HG03280 (cell line): ENCODE results near the gene C17orf100.

Experiments
- ATAC-seq: cut with Tn5 transposase; IDR thresholded peaks from one replicate; pipeline ENCODE4 v1.9.1; 2021; ENCODE audit warnings: mild to moderate bottlenecking, moderate library complexity; ENCODE audit not compliant: unreplicated experiment

Gene C17orf100

DNA sequence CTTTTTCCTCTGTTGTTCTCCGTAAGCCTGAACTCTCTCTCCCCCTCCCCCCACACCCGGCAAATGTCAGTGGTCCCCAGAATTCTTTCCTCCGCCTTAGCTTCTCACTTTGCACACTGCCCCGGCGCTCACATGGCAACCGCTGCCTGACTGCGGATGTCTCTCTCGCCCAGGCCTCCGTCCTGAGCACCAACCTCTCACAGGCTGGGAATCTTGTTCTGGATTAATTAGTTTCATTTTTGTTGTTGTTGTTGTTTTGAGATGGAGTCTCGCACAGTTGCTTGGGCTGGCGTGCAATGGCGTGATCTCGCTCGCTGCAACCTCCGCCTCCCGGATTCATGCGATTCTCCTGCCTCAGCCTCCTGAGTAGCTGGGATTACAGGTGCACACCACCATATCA is 16.7 kb downstream of the C17orf100 start:
- ATAC-seq: no peak

DNA sequence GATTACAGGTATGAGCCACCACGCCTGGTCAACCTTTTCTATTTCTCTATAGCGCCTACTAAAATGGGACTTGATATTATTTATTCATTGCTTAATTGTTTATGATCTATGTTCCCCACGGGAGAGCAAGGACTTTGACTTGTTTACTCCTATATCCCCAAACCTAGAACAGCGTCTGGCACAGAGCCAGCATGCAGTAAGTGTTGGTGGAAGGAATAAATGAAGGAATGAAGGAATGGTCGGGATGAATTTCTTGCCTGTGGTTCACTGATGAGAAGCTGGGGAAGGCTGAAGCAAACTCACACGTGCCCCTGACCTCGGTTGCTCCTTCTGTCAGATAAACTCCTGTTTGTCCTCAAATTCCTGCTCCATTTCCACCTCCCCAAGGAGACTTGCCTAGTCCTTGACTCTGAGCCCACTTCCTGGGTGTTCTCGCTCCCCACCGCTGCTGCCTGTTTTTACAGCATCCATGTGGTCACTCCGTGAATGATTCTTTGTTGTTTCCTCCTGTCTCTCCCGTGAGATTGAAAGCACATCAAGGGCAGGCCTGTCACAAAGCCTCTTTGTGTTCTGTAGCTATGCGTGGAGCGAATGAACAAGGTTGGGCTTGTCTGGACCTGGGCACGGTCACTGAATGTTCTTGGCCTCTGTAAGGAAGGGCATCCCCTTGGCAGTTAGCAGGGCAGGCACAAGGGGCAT is 17.3 kb downstream of the C17orf100 start:
- ATAC-seq: no peak

DNA sequence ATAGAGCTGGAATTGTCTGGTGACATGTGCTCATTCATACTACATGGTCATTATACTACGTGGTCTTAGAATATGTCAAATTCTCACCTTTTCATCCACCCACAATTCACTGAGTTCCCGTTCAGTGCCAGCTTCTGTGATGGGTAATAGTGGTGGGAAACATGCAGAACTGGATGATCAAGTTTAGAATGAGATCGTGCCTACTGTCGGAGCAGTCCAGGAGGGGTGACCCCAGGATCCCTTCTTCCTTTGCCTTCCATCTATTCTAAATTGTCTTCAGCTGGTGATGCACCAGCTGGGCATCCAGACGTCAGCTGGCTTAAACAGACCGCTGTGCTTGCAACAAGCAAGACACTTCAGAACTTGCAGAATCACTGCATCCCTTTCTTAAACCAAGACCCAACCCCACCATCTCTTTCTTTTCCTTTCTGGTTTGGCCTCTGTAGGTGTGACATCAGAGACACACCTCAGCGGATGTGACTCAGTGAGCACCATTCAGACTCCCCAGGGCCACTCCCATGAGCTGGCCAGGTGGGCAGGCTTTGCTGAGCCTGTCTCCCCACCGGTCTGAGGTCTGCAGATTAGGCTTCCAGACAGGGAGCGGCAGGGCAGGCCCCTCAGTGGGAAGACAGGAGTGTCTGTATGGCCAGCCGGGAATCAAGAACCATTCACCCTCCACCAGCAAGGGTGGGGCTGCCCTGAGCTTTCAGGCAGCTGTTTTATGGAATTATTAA is 18.1 kb downstream of the C17orf100 start:
- ATAC-seq: no peak

DNA sequence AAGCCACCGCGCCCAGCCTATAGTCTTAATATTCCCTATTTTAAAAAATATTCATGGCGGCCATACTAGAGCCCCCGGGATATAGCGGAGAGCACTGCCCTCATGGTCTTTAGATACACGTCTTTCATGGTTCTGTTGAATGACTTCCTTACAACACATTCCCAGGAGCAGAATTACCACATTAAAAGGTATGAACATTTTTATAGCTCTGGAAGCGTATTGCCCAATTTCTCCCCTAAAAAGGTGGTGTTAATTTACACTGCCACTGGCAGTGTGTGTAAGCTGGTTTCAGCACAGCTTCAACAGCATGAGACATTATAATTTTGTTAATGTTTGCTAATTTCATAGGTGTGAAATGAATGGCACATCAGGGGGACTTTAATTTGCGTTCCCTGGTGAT is 19.0 kb downstream of the C17orf100 start:
- ATAC-seq: no peak

DNA sequence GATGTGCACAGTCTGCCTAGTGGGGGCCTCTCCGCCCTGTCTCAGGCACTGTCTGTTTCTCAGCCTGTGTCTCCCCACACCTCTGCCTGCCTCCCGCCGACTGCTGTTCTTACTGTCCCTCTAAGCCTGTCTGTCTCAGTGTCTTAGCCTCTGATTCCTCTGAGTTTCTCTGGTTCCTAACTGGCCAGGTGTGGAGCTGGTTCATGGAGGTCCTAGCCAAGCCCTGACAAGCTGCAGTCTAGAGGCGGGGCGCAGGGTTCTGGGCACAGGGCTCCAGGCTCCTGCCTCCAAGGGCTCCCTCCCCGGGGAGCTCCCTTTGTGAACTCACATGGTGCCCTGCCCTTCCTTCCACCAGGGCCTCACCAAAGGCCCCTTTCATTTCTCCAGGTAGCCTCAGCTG is 19.4 kb downstream of the C17orf100 start:
- ATAC-seq: no peak

DNA sequence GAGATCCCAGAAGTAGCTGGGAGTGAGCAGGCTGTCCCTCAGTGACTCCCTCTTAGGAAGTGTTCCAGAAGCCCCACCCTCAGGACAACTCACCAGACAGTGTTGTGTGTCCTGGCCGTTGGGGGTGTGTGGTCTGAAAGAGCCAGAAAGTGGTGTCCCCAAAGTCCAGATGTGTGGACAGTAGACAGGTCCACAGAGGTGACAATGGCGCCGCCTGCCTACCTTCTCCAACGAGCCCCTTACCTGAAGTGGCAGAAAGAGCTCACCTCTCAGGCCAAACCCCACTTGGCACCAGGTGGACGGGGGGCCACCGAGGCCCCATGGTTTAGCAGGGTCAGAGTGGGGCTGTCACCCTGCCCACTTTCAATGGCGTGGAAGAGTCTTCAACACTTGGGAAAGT is 19.9 kb downstream of the C17orf100 start:
- ATAC-seq: no peak

DNA sequence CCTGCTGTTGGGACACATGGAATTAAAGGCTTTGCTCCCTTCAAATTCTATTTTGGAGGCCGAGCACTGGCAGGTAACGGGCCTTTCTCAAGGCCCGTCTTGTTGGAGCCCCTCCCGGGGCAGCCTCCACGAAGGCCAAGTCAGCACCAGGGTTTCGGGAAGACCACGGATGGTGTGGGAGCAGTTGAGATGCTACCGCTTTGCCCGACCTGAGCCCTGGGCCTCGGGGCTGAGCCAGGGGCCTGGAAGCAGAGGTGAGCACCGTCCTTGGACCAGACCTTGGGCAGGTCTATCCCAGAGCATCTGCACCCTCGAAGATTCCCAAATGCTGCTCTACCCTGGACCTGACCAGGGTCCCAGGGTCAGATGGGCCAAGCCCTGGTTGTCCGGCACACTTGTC is 23.0 kb downstream of the C17orf100 start:
- ATAC-seq: no peak

DNA sequence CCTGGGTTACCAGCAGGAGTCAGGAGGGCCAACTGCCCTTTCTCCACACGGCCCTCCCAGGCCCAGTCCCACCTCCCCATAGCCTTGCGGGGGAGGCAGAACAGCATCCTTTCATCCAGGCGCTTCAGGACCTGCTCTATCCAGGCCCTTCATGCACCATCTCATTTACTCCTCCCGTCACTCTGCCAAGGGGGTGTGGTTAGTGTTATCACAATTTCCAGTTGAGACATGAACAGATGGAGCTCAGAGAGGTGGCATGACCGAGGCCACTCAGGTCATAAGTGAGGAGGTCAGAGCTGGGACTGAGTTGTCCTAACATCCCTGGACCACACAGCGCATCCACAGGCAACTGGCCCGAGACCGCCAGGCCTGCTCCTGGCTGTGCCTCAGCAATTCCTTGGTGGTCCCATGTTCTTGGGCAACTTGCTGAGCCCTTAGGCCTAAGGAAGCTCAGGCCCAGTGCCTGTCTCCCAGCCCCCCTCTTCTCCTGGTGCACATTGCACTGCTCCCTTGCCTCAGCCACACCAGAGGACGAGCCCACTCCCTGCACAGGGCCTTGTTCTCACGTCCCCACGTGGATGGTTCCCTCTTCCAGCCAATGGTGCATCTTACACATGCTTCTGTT is 23.8 kb downstream of the C17orf100 start:
- no peak for ATAC-seq

DNA sequence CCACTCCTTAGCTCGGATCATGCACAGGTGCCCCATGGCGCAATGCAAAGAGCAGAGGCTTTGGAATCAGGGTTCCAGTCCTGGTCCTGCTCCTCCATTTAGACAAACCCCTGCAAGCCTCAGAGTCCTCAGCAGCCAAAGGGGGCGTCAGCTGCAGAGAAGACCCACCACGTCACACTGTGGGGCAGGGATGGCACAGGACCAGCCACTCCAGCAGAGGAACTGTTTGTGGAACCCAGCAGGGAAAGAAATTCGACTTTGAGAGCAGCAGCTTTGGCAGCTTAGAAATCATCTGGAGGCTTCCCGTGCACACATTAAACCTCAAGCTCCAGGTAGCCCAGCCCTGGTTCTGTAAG is 25.2 kb downstream of the C17orf100 start:
- no peak for ATAC-seq

DNA sequence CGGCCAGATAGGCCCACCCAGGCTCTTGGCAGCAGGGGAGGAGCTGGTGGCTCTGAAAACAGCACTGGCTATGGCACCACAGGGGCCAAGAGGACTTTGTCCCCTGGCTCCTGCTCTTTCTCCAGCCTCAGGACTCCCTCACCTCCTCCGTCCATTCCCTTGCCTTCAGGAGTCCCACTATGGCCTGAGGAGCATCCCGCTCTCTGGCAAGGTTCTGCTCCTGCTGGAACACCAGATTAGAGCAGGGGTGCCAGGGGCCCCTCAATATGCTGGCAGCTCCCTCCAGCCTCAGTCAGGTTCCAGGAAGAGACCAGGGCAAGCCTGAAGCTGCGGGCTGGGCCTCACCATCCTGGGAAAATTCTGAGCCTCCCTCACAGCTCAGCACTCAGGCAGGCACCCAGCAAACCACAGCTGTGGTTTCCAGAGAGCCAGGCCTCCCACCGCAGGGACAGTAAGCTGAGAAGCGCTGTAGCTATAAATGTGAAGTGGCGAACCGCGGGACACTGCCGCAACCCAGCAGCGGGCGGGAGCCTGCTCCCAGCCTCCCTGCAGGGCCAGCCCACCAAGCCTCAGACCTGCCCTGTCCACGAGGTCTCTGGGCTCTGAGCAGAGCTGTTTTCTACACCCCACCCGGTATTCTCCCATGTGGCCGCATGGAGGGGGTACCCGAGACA is 25.7 kb downstream of the C17orf100 start:
- no peak for ATAC-seq

DNA sequence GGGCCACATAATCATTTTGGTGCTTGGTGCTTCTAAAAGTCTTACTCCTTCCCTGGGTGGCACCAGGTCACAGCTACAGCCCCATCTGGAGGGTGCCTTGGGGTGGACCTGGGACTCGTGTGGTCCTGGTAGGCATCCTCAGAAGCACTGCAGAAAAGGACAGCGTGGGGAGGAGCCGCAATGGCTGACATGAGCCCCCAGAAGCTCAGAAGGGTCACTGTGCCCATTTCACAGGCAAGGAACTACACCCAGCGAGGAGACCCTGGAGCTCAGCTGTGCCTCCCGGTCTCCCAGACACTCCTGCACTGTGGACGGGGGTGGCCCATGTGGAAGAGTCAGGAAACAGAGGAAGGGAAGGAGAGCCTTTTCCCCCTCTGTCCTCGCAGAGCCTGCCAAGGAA is 26.4 kb downstream of the C17orf100 start:
- no peak for ATAC-seq

DNA sequence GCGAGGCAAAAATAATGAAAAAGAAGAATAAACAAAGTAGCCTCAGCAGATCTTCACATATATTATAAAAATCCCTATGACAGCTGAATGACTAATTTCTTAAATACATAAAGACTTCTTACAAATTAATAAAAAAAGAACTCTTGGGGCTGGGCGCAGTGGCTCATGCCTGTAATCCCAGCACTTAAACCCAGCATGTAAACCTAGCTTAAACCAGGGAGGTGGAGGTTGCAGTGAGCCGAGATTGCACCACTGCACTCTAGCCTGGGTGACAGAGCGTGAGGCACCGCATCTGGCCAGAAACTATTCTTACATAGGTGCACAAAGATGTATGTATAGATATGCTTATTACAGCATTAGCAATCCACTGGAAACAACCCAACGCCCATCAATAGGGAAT is 27.7 kb downstream of the C17orf100 start:
- no peak for ATAC-seq

DNA sequence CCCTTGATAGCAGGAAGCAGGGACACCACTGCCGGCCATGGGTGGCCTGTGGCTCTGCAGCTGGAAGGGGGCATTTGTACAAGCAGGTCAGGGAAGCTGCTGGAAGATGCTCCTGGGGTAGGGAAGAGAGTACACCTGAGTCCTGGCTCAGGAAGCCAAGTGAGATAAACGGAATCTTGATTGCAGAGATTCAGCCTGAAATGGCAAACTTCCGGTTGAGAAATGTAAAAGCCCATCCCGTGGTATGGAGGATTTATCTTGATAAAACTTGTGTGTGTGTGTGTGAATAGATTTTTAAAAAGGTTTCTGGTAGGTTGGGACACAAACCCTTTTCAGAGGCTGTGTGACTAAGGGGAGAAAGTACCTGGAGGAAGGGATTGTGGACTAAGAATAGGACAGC is 29.6 kb downstream of the C17orf100 start:
- ATAC-seq: no peak

DNA sequence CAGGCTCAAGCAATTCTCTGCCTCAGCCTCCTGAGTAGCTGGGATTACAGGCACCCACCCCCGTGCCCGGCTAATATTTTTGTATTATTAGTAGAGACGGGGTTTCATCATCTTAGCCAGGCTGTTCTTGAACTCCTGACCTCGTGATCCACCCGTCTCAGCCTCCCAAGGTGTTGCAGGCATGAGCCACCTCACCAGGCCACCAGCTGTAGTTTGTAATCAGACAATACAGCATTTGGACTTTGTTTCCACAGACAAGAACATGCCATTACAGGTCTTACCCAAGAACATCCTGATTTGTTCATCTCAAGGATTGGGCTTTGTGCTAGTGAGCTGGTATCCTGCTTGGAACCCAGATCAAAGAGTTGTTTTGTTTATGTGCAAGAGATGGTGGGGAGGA is 30.1 kb downstream of the C17orf100 start:
- no peak for ATAC-seq

DNA sequence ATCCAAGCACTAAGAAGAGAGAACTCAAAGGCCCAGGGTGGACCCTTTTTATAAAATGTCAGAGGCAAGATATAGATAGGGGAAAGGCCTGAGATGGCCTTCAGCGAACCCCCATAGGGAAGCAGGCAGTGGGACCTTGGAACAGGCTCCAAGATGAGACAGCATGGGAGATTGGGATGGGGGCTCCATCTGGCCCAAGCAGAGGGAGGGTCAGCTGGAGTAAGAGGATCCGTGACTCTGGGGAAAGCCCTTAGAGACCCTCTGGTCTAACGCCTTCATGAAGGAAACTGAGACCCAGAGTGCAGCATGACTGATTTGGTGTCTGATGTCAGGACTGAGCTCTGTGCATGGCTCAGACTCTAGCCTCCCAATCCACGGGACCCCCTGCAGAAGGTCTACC is 30.8 kb downstream of the C17orf100 start:
- no peak for ATAC-seq

DNA sequence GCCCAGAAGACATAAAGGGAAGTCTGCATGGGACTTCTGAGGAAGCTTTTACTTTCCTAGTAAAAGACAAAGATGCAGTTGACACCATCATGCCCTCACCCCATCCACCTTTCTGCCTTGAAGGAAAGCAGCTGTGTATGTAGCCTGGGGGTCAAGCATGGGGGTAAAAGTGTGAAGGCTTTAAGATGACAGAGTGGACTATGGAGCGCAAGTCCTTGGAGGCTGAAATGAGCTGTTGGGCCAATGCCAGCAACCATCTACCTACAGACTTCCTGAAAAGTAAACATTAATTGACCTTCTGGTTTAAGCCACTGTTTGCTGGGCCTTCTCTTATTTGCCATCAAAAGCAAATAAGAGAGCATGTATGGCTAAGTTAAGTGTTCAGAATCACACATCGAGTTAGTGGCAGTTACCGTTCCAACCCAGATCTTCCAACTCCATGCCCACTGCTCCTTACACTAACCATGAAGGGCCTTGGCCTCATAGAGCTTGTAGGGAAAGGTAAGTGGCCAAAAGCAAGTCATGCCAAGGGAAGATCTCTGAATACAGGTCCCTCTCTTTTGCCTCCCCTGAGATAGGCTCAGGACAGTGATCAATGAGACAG is 31.6 kb downstream of the C17orf100 start:
- no peak for ATAC-seq

DNA sequence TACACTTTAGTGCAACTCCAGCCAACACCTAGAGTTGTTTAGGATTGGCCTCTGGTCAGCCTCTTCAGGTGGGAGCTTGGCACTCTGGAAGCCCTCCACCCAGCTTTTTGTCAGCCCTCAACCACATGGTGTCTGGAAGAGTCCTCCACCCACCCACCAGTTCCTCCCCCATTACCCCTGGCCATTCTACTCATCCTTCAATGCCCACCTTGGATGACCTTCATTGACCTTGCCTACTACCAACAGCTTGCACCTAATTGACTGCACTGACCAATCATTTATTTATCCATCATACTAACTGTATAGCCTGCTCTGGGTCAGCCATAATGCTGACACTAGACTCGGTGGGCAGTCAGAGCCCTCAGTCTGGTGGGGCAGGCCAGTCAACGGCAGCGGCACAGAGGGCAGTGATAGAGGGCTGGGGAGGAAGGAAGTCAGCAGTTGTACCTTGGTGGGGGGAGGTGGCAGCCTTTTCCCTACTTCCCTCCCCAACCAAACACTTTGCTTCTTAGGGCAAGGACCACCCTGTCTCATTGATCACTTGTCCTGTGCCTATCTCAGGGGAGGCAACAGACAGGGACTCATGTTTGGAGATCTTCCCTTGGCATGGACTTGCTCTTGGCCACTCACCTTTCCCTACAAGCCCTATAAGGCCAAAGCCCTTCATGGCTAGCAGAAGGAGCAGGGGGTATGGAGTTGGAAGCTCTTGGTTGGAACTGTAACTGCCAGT is 32.3 kb downstream of the C17orf100 start:
- no peak for ATAC-seq

DNA sequence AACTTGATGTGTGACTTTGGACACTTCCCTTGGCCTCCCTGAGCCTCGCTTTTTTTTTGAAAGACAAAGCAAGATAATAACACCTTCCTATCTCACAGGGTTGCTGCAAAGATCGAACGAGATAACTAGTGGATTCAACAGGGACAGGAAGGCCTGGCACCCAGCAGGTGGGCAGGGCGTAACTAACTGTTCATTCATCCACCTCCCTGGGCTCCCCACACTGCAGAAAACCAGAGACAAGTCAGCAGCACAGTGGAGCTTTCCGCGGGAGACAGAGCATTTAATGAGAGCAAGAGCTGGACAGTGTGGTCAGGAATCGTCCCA is 32.9 kb downstream of the C17orf100 start:
- ATAC-seq: no peak

DNA sequence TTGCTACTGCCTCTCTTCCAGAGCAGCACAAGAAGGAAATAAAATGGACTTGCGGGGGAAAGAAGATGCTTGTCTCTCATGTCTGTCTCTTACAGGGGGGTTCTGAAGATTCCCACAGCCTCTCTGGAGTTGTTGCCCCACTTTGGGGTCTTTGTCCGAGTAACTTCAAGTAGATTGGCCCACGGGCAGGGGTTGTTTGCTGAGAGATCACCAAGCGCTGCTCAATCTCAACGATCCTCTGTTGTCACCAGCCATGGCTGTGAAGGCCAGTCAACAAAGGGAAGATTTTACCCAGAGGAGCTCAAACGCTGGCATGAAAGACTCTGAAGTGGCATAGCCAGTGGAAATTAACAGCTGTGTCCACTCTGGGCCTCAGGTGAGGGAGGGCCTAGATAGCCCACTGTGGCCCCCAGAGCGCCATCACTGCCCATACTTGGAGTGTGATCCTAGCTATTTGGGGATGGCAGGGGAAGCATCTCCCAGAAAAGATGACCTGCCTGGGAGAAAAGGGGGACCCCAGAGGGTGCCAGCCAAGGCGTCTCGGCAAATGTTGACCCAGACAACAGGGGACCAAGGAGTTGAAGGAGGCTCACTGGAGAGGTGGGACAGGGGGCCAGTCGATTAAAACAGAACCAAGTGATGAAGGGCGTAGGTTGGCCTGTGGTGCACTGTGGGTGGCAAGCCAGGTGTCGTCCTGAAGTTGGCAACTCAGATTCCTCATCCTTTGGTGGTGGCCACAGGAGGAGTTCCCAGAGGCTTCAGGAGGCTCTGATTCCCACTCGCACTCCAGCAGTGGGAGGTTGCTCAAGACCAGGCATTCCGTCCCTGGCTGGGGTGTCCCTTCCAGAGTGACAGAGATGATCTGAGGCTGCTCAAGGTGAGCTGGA is 33.6 kb downstream of the C17orf100 start:
- no peak for ATAC-seq

DNA sequence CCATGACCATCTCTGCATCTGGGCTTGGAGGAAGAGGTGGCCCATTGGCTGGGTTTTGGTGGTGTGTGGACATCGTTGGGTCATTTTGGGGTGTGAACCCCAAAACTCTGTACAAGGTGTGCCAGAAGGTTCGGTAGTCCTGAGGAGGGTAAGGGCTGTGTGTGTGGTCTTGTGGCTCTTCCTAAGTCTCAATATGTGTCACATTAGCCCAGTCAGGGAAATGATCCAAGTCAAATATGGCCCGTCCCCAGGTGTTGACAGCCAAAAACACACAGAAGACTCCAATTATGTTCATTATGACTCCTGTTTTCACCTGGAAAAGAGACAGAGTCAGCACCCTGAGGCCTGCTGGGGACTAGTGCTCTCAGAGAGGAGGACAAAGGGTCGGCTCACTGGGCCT is 34.5 kb downstream of the C17orf100 start:
- ATAC-seq: no peak
